HL-60 (cell line): ENCODE measurements around the gene USB1.

Source experiments
- DNase-seq, 2 experiments: peaks; one replicate each; pipeline ENCODE4 v3.0.0-alpha.2; 2010 to 2020; ENCODE audit warnings: low read depth in 1 of 2, low spot score in 1 of 2
- H3K27ac ChIP-seq: fragments of 250-450 bp; sonication (Bioruptor Pico); replicated peaks from 2 replicates; pipeline ENCODE4 v1.5.1; 2020; ENCODE audit warnings: mild to moderate bottlenecking, moderate library complexity
- H3K27me3 ChIP-seq: fragments of 250-450 bp; sonication (Bioruptor Pico); 2 replicates; pipeline ENCODE4 v1.5.1; 2021; ENCODE audit warnings: mild to moderate bottlenecking, moderate library complexity; ENCODE audit not compliant: insufficient read depth, poor library complexity, severe bottlenecking
- H3K4me3 ChIP-seq: replicated peaks from 2 replicates; pipeline ENCODE4 v1.5.1; 2011; ENCODE audit warnings: mild to moderate bottlenecking, control low read depth, low read length; ENCODE audit not compliant: insufficient read depth
- CTCF ChIP-seq: IDR thresholded peaks from one replicate; pipeline ENCODE4 v1.5.1; 2011; ENCODE audit warnings: low read length, control low read depth, inconsistent platforms; ENCODE audit not compliant: insufficient read depth
- GABPA ChIP-seq: IDR thresholded peaks from 2 replicates; pipeline ENCODE4 v1.6.1; 2012; ENCODE audit warnings: low read depth
- POLR2AphosphoS5 ChIP-seq: IDR thresholded peaks from 2 replicates; pipeline ENCODE4 v1.6.1; 2012; ENCODE audit warnings: low read depth
- SPI1 ChIP-seq: IDR thresholded peaks from 2 replicates; pipeline ENCODE4 v1.6.1; 2012; ENCODE audit warnings: low read depth, mild to moderate bottlenecking, borderline replicate concordance
- TF ChIP-seq, protein P1 (sequence below): IDR thresholded peaks from 2 replicates; pipeline ENCODE4 v1.6.1; 2012; ENCODE audit warnings: low read depth; ENCODE audit not compliant: insufficient replicate concordance

The USB1 gene

DNA sequence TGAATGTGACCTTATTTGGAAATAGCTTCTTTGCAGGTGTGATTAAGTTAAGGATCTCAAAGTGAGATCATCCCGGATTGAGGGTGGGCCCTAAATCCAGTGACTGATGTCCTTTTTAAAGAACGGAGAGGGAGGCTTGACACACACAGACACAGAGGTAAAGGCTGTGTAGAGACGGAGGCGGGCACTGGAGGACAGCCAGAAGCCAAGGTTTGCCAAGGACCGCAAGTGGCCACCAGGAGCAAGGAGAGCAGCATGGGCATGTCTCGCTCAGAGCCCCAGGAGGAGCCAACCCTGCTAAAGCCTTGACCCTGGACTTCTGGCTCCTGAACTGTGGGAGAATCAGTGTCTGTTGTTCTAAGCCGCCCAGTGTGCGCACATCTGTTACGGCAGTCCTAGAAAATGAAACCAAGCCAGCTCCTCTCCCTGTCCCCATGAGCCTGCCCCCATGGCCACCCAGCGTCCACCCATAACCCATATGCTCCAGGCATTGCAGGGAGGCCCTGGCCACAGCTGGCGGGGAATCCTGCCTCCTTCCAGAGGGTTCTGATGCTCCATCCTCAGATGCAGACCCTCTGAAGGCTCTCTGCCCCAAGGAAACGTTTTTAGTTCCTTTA is 45.5 kb upstream of the USB1 start:
- Histone ChIP-seq H3K4me3 (no peak overlapping the region), H3K27ac (no peak overlapping the region), H3K27me3 (no peaks in the 10 kb centered on the region)
- TF ChIP-seq, protein P1, sequence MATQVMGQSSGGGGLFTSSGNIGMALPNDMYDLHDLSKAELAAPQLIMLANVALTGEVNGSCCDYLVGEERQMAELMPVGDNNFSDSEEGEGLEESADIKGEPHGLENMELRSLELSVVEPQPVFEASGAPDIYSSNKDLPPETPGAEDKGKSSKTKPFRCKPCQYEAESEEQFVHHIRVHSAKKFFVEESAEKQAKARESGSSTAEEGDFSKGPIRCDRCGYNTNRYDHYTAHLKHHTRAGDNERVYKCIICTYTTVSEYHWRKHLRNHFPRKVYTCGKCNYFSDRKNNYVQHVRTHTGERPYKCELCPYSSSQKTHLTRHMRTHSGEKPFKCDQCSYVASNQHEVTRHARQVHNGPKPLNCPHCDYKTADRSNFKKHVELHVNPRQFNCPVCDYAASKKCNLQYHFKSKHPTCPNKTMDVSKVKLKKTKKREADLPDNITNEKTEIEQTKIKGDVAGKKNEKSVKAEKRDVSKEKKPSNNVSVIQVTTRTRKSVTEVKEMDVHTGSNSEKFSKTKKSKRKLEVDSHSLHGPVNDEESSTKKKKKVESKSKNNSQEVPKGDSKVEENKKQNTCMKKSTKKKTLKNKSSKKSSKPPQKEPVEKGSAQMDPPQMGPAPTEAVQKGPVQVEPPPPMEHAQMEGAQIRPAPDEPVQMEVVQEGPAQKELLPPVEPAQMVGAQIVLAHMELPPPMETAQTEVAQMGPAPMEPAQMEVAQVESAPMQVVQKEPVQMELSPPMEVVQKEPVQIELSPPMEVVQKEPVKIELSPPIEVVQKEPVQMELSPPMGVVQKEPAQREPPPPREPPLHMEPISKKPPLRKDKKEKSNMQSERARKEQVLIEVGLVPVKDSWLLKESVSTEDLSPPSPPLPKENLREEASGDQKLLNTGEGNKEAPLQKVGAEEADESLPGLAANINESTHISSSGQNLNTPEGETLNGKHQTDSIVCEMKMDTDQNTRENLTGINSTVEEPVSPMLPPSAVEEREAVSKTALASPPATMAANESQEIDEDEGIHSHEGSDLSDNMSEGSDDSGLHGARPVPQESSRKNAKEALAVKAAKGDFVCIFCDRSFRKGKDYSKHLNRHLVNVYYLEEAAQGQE: no peak
- TF ChIP-seq POLR2AphosphoS5 (no peak), SPI1 (no peak), CTCF (no peak), GABPA (no peak)
- DNase-seq: no peak

GRCh38 chr16:57956270-57956808 is 44.9 kb upstream of the USB1 start:
- no peak for DNase-seq
- H3K27me3 ChIP-seq: no peaks in the 10 kb centered on the region
- TF ChIP-seq CTCF (no peak), GABPA (no peak), SPI1 (no peak), POLR2AphosphoS5 (no peak)
- TF ChIP-seq, protein P1: no peak
- no peak overlapping the region for H3K27ac ChIP-seq
- no peak overlapping the region for H3K4me3 ChIP-seq

DNA sequence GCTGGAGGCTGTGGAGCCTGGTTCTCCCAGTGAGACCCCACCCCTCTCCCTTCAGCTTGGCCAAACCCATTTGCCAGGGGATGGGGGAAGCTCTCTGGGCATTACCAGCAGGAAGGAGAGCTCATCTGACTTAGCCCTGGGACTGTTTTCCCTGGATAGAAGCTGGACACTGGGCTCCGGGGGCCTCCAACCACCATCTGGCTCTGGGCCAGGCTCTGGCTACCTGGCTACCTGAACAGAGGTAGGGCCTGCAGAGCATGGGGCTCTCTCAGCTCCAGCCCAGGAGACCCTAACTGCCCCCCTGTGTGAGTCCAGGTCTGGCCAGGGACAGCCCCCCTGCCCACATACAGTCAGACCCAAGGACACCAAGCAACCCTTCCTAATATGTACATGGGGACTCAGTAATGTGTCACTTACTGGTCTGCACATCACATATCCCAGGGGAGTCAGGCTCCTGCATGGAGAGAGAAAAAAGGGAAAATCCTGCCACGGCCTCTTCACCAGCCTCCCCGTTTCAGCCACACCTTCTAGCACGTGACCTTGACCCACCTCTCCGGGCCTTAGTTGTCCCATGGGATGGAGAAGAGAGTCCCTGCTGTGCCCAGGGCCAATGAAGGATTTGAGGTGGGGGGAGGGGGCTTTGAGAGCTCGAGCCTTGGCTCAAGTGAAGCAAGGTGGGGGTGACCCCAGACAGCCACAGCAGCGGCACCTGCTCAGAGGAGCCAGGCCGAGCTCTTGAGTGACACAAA is 44.1 kb upstream of the USB1 start:
- Histone ChIP-seq H3K4me3 (no peak overlapping the region), H3K27ac (no peak overlapping the region), H3K27me3 (no peaks in the 10 kb centered on the region)
- TF ChIP-seq SPI1 (no peak), CTCF (no peak), GABPA (no peak), POLR2AphosphoS5 (no peak)
- TF ChIP-seq, protein P1: no peak
- DNase-seq: no peak
